ENCODE measurements around the gene SPIB.

Gene SPIB

DNA sequence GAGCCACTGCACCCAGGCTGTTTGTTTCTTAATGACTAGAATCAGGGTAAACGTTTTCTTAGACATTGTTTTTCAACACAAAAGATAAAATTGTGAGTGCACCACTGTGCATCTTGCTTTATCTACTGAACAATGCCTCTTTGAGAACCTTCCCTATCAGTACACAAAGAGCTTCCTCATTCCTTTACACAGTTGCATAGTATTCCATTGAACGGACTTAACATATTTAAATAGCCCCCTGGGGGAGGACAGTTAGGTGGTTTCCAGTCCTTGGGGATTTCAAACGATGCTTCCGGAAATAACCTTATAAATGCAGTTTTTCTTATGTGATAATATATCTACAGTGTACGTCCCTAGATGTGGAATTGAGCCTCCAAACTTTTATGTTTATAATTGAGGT, 26.0 kb upstream of the SPIB start:
- no peak for DNase-seq

DNA sequence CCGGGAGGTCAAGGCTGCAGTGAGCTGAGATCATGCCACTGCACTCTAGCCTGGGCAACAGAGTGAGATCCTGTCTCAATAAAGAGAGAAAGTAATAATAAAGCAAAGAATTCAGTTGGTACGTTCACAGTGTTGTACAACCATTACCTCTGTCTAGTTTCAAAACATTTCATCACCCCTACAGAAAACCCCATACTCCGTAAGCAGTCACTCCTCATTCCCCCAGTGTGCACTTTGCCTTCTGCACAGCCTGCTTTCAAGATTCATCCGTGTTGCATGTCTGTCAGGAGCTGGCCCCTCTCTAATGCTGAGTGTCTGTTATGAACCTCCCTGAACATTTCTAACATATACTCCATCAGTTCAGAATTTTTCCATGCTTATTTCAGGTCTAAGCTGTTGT, 25.1 kb upstream of the SPIB start:
- no peak for DNase-seq

DNA sequence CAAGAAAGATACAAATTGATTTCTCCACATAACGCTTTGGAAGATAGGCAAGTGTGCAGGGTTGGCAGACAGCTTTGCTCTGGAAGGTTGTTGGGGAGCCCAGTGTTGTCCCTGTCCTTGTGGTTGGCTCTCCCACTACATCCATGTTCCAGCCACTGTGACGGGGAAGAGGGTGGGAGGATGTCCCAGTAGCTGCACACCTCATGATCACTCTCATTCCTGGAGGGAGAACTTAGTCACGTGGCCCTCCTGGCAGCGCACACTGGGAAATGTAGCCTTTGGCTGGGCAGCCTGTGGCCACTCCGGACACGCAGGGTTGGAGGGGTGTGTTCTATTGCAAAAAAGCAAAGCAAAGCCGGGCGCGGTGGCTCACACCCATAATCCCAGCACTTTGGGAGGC, 24.7 kb upstream of the SPIB start:
- no peak for DNase-seq

DNA sequence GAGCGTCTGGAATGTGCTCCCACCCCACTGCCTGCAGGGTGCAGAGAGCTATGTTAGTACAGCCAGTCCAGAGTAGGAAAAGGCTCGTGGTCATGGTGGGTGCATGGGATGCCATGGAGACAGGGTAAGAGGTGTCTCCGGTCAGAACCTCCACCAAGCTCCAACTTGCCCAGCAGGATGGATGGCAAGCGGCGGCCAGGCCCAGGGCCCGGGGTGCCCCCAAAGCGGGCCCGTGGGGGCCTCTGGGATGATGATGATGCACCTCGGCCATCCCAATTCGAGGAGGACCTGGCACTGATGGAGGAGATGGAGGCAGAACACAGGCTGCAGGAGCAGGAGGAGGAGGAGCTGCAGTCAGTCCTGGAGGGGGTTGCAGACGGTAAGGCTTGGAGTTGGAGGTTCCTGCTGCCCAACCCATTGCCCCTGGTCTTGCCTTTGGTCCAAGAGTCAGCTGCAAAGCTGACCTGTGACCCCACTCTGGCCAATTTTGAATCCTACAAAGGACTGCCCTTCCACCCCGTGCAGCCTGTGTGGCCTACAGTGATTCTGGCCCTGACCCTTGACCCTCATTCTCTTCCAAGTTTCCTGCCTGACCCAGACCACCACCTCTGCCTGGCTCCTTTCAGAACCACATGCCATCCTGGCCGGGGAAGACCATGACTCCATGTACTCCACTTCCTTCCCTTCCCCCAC, 19.9 kb upstream of the SPIB start:
- DNase-seq: no peak

DNA sequence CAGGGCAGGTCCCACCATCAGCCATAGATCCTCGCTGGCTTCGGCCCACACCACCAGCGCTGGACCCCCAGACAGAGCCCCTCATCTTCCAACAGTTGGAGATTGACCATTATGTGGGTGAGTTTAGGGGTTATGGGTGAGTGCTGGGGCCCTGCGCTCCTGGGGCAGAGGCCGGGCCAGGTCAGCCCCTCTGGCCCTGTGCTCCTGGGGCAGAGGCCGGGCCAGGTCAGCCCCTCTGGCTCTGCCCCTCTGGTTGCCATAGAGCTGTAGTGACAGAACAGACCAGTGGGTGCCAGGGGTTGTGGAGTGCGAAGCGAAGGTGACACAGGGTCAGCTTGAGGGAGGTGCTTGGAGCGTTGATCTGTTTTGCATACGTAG, 19.4 kb upstream of the SPIB start:
- no peak for DNase-seq

DNA sequence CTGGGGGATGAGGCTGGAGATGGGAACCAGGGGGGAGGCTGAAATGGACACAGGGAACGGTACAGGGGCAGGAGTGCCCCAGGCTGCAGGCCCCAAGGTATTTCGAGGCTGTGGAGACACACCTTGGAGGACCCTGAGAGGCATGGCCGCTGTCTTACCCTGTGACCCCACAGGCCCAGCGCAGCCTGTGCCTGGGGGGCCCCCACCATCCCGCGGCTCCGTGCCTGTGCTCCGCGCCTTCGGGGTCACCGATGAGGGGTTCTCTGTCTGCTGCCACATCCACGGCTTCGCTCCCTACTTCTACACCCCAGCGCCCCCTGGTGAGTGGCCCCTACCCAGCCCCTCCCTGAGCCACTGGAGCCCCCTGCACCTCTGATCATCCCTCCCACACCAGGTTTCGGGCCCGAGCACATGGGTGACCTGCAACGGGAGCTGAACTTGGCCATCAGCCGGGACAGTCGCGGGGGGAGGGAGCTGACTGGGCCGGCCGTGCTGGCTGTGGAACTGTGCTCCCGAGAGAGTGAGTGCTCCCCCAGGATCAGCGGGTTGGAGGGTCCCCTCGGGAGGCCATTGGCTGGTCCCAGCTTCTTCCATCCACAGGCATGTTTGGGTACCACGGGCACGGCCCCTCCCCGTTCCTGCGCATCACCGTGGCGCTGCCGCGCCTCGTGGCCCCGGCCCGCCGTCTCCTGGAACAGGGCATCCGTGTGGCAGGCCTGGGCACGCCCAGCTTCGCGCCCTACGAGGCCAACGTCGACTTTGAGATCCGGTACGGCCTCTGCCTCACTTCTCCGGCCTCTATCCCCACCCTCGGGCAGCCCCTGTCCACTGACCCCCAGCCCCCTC, 16.9 kb upstream of the SPIB start:
- DNase-seq: no peak

DNA sequence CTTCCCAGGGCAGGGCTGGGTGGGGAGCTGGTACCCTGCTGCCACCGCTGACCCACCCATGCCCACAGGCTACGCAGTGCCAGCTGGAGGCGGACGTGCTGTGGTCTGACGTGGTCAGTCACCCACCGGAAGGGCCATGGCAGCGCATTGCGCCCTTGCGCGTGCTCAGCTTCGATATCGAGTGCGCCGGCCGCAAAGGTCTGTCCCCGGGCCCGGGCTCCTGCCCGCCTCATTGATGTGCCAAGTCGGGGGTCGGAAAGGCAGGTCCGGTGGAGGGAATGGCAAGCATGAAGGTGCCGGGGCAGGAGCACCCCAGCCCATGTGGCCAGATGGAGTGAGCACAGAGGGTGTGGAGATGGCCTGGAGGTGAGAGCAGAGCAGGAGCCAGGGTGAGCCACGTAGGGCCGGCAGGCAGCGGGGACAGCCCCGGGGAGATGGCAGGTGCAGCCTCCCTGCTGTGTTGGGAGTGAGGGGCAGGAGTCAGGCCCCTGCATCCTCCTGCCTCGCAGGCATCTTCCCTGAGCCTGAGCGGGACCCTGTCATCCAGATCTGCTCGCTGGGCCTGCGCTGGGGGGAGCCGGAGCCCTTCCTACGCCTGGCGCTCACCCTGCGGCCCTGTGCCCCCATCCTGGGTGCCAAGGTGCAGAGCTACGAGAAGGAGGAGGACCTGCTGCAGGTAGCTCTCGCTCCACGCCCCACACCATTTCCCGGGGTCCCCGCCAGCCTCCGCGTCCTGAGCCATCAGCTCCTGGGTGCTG, 16.0 kb upstream of the SPIB start:
- DNase-seq: no peak

DNA sequence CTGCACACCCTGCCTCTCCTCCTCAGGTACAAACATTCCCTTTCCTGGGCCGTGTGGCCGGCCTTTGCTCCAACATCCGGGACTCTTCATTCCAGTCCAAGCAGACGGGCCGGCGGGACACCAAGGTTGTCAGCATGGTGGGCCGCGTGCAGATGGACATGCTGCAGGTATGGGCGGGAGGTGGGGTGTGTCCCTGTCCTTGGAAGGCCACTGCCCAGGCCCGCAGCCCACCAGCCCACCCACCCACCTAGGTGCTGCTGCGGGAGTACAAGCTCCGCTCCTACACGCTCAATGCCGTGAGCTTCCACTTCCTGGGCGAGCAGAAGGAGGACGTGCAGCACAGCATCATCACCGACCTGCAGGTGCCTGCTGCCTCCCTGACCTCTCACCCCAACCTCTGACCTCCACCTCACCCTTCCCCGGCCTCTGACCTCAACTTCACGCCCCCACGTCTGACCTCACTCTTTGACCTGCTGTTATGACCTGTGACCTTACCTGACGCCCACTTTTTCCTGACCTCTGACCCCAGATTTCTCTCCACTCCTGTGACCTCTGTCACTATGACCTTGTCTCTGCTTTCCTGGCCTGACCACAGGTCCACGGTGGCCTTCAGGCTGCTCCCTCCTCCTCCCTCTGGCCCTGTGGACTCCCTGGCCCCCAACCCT, 12.4 kb upstream of the SPIB start:
- no peak for DNase-seq

DNA sequence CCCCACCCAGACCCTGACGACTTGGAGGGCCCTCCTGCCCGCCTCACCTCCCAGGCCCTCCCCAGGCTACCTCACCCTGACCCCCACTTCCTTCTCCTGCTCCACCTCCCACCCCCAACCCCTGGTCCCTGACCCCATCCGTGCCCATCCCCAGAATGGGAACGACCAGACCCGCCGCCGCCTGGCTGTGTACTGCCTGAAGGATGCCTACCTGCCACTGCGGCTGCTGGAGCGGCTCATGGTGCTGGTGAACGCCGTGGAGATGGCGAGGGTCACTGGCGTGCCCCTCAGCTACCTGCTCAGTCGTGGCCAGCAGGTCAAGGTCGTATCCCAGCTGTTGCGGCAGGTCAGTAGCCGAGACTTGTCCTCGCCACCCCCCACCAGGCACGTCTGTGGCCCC, 11.9 kb upstream of the SPIB start:
- no peak for DNase-seq

DNA sequence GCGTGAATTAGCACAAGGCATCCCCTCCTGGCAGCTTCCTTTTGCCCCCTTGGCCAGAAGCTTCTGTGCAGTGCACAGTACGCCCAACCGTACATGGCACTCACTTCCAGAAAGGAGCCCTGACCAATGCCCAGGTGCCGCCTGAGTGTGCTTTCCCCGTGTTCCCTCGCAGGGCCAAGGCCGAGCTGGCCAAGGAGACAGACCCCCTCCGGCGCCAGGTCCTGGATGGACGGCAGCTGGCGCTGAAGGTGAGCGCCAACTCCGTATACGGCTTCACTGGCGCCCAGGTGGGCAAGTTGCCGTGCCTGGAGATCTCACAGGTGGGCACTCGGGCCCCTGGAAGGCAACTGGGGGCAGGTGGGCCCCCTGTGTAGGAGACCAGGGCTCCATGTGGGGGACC, 9.4 kb upstream of the SPIB start:
- DNase-seq: no peak

DNA sequence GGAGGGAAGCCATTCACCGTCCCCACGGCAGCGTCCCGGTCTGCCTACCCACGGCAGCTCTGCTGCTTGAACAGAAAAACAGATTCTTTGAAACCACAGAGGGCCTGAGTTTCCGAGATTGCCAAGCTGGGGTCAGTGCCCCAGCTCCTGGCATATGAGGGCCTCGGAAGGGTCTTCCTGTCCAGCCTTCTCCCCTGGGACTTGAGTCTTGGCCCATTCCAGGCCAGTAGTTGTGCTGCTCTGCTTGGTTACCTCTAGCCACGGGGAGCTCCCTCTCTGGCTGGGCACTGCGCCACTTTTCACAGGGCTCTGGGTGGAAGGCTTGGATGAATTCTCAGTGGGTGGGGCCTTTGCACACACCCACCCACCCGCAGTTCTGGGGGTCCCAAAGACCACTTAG, 8.6 kb upstream of the SPIB start:
- no peak for DNase-seq

DNA sequence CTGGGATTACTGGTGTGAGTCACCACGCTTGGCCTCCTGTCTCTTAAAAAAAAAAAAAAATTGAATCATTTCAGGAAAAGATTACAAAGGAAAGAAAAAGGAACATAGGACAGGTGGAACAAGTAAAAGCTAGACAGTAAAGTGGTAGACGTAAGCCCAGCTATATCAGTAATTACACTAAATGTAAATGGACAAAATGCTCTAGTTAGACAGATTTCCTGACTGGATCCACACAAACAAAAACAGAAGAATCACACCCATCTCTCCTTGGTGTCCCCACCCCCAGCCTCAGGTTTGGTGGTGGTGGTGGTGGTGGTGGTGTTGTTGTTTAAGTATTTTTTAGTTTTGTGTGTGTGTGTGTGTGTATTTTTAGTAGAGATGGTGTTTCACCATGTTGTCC, 6.3 kb upstream of the SPIB start:
- DNase-seq: no peak

DNA sequence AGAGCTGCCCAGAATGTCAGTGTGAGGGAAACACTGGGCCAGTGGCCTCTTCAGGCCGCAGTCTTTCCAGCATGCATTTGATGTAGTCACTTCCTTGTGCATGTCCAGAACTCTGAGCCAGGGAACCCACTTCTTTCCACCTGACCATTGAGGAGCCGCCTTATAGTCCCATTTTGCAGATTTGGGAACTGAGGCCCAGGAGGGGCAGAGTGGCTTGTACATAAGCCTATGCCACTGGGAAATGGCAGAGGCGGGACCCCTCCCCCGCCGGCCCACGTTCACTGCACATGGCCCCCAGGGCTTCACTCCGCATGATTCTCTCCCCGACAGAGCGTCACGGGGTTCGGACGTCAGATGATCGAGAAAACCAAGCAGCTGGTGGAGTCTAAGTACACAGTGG, 5.6 kb upstream of the SPIB start:
- no peak for DNase-seq

DNA sequence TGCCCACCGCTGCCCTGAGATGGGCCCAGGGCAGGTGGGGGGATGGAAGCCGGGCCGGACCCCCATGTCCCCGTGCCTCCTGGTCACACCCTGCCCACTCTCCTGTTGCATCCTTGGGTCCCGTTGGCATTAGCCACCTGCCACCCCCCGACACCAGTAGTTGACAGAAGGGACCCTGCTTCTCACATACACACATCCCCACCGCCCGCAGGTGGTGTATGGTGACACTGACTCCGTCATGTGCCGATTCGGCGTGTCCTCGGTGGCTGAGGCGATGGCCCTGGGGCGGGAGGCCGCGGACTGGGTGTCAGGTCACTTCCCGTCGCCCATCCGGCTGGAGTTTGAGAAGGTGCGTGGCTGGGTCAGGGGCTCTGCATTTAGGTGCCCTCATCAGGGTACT, 5.2 kb upstream of the SPIB start:
- no peak for DNase-seq

DNA sequence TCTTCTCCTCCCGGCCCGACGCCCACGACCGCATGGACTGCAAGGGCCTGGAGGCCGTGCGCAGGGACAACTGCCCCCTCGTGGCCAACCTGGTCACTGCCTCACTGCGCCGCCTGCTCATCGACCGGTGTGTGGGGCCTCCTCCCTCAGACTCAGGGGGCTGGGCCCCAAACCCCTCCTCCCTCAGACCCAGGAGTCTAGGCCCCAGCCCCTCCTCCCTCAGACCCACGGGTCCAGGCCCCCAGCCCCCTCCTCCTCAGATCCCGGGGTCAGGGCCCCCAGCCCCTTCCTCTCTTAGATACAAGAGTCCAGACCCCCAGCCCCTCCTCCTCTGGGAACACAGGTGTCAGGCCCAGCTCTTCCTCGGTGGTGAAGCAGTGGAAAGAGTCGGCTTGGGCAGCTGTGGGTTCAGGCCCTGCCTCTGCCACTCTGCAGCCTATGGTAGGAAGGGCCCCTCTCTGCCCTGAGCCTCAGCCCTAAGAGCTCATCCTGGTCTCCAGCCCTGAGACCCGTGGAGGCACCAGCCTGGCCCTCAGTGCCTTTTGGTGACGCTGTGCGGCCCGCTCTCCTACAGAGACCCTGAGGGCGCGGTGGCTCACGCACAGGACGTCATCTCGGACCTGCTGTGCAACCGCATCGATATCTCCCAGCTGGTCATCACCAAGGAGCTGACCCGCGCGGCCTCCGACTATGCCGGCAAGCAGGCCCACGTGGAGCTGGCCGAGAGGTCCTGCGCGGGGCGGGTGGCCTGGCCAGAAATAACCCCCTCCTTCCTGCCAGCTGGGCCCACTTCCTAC, 3.7 kb upstream of the SPIB start:
- DNase-seq: peak; percentile 34 to 75 (median 64)

DNA sequence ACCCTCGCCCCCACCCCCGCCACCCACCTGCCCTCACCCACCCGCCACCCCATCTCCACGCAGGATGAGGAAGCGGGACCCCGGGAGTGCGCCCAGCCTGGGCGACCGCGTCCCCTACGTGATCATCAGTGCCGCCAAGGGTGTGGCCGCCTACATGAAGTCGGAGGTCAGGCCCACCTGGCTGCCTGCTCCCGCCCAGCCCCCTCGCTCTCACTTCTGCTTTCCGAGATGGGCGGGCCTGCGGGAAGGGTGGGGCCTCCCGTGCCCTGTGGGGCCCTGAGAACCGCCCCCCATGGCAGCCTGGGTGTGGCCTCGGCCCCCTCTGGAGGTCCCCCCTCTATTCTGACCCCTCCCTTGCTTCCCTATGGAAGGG, 3.1 kb upstream of the SPIB start:
- no peak for DNase-seq

DNA sequence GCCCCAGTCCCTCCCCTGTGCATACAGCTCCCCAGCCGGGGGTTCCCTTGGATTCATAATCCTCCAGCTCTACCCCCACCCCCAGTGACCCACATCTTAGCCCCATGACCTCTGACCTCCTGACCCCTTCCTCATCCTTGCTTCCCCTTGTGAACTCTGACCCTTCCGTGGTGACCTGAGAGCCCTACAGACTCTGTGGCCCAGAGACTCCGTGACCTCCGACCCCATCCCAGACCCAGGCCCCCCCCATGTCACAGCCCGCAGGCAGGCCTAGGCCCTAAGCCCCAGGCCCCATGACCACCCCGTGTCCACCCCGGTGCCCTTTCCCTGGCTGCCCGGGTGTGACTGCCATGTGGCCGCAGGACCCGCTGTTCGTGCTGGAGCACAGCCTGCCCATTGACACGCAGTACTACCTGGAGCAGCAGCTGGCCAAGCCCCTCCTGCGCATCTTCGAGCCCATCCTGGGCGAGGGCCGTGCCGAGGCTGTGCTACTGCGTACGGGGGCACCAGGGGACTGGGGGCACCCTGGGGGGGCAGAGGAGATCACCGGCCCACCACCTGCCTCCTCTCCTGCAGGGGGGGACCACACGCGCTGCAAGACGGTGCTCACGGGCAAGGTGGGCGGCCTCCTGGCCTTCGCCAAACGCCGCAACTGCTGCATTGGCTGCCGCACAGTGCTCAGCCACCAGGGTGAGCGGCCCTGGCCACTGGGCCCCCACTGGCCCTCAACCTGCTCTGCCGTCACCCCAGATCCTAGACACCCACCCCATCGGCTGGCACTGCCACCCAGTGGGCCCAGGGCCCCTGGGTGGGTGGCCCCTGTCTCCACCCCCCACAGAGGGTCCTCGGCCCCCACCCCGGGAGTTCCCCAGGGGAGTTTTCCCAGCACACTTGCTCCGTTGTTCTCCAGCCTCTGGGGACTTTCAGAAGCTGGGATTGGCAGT, 2.4 kb upstream of the SPIB start:
- DNase-seq: no peak

DNA sequence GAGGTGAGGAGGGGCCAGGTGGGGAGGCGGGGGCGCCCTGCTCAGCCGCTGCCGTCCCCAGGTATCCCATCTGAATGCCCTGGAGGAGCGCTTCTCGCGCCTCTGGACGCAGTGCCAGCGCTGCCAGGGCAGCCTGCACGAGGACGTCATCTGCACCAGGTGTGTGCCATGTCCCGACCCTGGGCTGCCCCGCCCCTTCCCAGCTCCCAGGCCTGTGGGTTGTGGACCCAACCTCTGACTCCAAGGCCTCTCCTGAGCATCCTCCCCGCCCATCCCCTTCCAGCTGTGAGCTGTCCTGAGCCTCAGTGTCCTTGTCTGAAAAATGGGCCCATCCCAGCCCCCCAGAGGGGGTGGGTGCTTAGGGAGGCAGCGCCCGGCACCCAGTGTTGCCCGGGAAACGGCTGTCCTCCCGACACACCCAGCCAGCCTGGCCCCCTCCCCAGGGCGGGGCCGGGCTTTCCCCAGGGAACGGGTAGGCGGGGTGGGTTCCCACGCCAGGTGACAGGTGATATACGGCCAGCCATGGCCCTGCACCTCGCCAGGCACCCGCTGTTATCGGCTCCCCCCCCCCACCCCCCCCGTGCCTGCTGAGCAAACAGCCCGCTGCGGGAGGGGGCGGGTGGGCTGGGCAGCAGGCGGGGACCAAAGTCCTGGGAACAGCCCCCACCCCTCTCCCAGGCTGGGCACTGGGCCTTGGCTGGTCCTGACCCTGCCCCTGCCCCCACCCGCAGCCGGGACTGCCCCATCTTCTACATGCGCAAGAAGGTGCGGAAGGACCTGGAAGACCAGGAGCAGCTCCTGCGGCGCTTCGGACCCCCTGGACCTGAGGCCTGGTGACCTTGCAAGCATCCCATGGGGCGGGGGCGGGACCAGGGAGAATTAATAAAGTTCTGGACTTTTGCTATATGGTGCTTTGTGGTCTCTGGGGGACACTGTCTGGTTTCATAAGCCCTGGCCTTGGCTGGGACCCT, 1.3 kb upstream of the SPIB start:
- DNase-seq: no peak

DNA sequence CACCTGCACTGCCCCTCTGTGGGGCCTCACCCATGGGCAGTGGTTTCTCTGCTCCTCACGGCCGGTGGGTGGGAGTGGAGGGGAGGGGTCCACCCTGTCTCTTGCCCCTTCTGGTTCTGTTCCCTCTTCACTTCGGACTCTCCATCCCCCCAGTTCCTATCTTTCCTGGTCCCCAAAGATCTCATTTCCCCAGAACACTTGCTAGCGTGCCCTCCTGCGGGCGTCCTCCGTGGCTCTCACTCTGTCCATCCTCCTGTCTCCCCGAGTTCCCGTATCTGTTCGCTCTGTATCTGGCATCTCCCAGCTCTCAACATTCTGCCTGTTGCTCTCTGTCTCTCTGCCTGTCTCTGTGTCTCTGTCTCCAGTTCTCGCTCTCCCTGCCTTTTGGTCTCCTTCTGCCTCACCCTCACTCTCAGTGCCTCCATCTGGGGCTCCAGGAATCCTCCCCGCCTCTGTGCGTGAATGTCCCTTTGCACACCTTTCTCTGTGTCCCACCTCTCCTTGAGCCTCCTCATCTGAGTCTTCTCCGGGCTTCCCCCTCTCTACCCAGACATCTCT, 363 bp downstream of the SPIB start:
- DNase-seq: no peak

DNA sequence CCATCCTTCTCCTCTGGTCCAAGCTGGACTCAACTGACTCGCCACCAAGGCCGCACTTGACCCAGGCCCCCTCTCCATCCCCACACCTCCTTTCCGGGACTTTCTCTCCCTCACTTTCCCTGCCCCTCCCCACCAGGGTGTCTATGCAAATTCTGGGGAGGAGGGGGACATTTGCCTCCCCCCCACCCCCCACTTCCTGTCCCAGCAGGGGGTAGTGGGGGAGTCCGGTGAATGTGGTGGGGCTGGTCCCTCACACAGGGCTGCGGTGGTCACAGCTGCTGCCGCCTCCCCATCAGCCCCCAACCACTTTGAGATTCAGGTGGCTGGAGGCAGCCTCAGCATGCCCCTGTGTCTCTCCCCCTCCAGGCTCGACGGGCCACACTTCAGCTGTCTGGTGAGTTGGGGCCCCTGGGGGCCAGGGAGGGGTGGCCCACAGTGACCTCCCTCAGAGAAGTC, 870 bp downstream of the SPIB start:
- DNase-seq: no peak
